HL-60 (cell line): Measurements from ENCODE around the gene KCNK5.

Experiments used
- DNase-seq, 2 experiments: peaks; one replicate each; pipeline ENCODE4 v3.0.0-alpha.2; 2010 to 2020; ENCODE audit warnings: low read depth in 1 of 2, low spot score in 1 of 2
- H3K27ac ChIP-seq: fragments of 250-450 bp; sonication (Bioruptor Pico); replicated peaks from 2 replicates; pipeline ENCODE4 v1.5.1; 2020; ENCODE audit warnings: mild to moderate bottlenecking, moderate library complexity
- H3K27me3 ChIP-seq: fragments of 250-450 bp; sonication (Bioruptor Pico); 2 replicates; pipeline ENCODE4 v1.5.1; 2021; ENCODE audit warnings: mild to moderate bottlenecking, moderate library complexity; ENCODE audit not compliant: insufficient read depth, poor library complexity, severe bottlenecking
- H3K4me3 ChIP-seq: replicated peaks from 2 replicates; pipeline ENCODE4 v1.5.1; 2011; ENCODE audit warnings: mild to moderate bottlenecking, control low read depth, low read length; ENCODE audit not compliant: insufficient read depth
- GABPA ChIP-seq: IDR thresholded peaks from 2 replicates; pipeline ENCODE4 v1.6.1; 2012; ENCODE audit warnings: low read depth
- POLR2AphosphoS5 ChIP-seq: IDR thresholded peaks from 2 replicates; pipeline ENCODE4 v1.6.1; 2012; ENCODE audit warnings: low read depth
- SPI1 ChIP-seq: IDR thresholded peaks from 2 replicates; pipeline ENCODE4 v1.6.1; 2012; ENCODE audit warnings: low read depth, mild to moderate bottlenecking, borderline replicate concordance
- TF ChIP-seq, protein P1 (sequence below): IDR thresholded peaks from 2 replicates; pipeline ENCODE4 v1.6.1; 2012; ENCODE audit warnings: low read depth; ENCODE audit not compliant: insufficient replicate concordance
- TF ChIP-seq, protein P2 (sequence below): IDR thresholded peaks from one replicate; pipeline ENCODE4 v1.5.1; 2011; ENCODE audit warnings: low read length, control low read depth, inconsistent platforms; ENCODE audit not compliant: insufficient read depth

KCNK5 gene

DNA sequence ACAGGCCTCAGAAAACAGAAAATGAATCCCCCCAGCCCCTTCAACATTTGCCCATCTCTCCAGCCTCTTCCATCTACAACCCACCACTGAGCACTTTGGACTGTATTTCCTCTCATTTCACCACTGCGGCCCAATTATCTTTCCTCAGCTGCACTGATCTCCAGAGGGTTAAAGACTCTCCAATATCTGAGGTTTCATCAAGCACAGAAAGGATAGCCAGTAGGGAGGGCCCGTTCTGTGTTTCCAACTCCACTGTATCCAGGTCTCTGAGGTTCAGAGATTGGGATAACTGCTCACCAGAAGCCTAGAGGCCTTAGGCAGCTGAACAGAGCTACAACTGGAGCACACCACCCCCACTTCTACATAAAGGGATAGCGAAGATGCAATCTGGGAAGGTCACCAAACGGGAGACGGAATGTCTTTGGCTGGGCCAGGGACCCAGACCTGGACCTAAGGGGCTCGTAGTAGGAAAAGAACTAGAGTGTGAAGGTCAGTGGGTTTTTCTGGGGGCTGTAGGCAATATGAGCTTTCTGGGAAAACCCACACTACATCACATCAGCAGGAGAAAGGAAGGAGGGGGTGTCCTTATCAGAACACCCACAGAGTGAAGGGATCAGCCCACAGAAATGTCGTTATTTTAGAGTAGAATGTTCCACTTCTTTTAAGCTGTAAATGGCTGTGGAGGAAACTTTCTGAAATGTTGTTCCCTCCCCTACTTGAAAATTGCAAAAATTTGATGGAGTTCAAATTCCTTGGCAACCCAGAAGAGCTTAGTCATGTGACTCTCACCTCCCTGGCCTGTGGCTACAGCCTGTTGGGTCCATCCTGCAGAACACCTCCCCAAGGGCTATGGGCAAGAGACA lies 7.3 kb downstream of the KCNK5 start:
- Histone ChIP-seq H3K27me3 (no peaks in the 10 kb centered on the region), H3K27ac (peak overlapping the region; percentile 26), H3K4me3 (no peak overlapping the region)
- TF ChIP-seq POLR2AphosphoS5 (no peak), GABPA (no peak), SPI1 (no peak)
- DNase-seq: no peak

DNA sequence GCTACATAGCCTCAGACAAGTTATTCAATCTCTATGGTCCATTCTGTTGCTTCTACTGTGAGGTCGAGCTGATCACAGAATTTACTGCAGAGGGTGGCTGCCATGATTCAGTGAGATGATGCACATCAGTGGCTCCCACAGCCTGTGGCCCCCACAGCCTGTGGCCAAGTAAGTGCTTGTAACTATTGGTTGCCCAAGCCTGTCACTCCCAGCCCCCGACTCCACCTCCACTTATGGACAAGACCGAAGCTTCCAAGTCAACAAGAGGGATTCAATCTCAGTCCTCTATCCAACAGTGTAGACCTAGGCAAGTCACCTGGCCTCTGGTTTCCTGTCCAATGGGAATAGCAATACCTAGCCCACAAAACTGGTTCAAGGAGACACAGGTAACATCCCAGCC lies 8.2 kb downstream of the KCNK5 start:
- H3K27ac ChIP-seq: no peak overlapping the region

DNA sequence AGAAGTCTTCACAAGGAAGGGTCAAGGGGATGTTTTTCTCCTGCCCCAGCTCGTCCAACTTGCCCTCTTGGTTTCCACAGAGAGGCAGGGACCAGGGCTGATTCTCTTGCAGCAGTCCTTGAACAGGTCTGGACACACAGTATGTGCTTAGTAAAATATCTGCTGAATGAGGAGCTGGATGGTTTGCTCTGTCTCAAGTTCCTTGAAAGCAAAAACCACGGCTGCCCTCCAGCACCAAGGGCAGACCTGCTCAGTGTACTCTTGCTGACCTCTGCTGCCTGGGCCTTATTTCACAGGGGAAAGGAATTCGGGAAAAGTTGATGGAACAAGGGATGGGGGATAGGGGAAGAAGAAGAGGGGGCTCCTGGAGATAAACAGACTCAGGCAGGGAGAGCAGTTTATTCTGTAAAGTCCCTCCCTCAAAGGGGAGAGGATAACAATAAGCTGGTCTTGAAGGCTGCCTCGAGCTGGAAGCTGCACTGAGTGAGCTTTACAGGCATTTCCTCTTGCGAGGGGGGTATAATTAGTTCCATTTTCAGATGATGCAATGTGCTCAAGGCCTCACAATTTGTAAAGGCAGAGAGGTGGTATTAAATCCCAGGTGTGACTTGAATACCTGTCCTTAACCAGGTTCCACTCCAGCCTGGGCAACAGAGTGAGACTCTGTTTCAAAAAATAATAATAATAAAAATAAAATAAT lies 10.3 kb downstream of the KCNK5 start:
- no peak overlapping the region for H3K4me3 ChIP-seq
- peak overlapping the region; percentile 58 for H3K27ac ChIP-seq
- peak in 1 of 2 experiments; percentile 61 for DNase-seq
- TF ChIP-seq SPI1 (peak; percentile 54; the same call in 1 of the 2 replicates), POLR2AphosphoS5 (no peak)
- TF ChIP-seq, protein P1, sequence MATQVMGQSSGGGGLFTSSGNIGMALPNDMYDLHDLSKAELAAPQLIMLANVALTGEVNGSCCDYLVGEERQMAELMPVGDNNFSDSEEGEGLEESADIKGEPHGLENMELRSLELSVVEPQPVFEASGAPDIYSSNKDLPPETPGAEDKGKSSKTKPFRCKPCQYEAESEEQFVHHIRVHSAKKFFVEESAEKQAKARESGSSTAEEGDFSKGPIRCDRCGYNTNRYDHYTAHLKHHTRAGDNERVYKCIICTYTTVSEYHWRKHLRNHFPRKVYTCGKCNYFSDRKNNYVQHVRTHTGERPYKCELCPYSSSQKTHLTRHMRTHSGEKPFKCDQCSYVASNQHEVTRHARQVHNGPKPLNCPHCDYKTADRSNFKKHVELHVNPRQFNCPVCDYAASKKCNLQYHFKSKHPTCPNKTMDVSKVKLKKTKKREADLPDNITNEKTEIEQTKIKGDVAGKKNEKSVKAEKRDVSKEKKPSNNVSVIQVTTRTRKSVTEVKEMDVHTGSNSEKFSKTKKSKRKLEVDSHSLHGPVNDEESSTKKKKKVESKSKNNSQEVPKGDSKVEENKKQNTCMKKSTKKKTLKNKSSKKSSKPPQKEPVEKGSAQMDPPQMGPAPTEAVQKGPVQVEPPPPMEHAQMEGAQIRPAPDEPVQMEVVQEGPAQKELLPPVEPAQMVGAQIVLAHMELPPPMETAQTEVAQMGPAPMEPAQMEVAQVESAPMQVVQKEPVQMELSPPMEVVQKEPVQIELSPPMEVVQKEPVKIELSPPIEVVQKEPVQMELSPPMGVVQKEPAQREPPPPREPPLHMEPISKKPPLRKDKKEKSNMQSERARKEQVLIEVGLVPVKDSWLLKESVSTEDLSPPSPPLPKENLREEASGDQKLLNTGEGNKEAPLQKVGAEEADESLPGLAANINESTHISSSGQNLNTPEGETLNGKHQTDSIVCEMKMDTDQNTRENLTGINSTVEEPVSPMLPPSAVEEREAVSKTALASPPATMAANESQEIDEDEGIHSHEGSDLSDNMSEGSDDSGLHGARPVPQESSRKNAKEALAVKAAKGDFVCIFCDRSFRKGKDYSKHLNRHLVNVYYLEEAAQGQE: no peak
- H3K27me3 ChIP-seq: no peaks in the 10 kb centered on the region

More for the DNA sequence above, 8.2 kb downstream of the KCNK5 start:
- Histone ChIP-seq H3K4me3 (no peak overlapping the region), H3K27me3 (no peaks in the 10 kb centered on the region)
- TF ChIP-seq SPI1 (no peak), GABPA (no peak), POLR2AphosphoS5 (no peak)
- TF ChIP-seq, protein P2, sequence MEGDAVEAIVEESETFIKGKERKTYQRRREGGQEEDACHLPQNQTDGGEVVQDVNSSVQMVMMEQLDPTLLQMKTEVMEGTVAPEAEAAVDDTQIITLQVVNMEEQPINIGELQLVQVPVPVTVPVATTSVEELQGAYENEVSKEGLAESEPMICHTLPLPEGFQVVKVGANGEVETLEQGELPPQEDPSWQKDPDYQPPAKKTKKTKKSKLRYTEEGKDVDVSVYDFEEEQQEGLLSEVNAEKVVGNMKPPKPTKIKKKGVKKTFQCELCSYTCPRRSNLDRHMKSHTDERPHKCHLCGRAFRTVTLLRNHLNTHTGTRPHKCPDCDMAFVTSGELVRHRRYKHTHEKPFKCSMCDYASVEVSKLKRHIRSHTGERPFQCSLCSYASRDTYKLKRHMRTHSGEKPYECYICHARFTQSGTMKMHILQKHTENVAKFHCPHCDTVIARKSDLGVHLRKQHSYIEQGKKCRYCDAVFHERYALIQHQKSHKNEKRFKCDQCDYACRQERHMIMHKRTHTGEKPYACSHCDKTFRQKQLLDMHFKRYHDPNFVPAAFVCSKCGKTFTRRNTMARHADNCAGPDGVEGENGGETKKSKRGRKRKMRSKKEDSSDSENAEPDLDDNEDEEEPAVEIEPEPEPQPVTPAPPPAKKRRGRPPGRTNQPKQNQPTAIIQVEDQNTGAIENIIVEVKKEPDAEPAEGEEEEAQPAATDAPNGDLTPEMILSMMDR: no peak
- TF ChIP-seq, protein P1: no peak
- DNase-seq: no peak

DNA sequence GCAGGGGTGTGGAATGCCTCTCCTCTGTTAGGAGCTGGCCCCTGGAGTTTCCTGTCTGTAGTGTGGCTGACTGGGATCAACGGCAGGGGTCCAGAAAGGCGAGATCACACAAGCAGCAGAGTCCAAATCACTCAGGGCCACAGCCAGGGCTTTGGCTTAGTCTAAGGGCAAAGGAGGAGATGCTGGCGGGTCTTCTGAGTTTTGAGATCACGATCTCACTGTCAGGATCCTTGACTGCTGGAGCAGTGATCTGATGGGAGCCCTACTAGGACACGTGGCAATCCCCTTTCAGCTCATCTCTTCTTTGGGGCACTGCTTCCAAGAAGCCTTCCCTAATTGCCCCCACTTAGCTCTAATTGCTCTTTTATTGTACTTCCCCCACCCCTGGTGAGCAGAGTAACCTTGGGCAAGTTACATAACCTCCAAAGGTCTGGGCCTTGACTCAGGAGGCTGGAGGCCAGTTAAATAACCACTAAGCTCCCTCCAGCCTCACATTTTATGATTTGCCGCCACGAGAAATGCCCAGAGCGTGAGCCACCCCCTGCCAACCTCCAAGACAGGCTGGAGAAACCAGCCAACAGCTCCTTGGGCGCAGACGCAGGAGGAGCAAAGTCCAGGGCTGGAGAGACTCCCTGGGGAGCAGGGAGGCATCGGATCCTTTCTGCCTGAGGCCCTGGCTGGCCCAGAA lies 12.0 kb downstream of the KCNK5 start:
- no peak for DNase-seq
- no peaks in the 10 kb centered on the region for H3K27me3 ChIP-seq
- H3K4me3 ChIP-seq: no peak overlapping the region
- H3K27ac ChIP-seq: peak overlapping the region; percentile 14; the same call in 1 of the 2 replicates
- TF ChIP-seq GABPA: no peak
- TF ChIP-seq, protein P1: no peak
